ENCODE results near the gene IDNK.

DNA sequence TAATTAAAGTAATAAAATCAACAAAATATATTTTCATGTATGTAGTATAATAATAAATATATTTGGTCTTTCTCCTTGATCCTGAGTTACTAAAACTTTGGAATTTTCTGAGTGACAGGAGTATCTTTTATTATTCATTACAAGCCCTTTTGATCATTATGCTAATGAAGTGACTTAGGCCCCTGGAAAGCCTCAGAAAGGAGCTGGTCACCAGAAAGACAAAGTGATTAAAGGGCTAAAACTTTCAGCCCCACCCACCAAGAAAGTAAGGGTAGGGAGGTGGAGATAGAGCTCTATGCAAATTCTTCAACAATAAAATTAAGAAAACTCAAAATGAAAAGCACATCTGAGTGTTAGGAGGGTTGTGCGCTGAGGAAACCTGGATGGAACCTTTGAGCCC lies 57.3 kb downstream of the IDNK start:
- TF ChIP-seq, protein P1, sequence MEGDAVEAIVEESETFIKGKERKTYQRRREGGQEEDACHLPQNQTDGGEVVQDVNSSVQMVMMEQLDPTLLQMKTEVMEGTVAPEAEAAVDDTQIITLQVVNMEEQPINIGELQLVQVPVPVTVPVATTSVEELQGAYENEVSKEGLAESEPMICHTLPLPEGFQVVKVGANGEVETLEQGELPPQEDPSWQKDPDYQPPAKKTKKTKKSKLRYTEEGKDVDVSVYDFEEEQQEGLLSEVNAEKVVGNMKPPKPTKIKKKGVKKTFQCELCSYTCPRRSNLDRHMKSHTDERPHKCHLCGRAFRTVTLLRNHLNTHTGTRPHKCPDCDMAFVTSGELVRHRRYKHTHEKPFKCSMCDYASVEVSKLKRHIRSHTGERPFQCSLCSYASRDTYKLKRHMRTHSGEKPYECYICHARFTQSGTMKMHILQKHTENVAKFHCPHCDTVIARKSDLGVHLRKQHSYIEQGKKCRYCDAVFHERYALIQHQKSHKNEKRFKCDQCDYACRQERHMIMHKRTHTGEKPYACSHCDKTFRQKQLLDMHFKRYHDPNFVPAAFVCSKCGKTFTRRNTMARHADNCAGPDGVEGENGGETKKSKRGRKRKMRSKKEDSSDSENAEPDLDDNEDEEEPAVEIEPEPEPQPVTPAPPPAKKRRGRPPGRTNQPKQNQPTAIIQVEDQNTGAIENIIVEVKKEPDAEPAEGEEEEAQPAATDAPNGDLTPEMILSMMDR (IDR thresholded peaks at IDR 0.05) = no peak
- TF ChIP-seq EP300 (IDR thresholded peaks at IDR 0.05) = no peak
- TF ChIP-seq POLR2A (IDR thresholded peaks at IDR 0.05) = no peak

All from ovary (tissue), 3 donors.